K562 (cell line): ENCODE data around the gene ITGAX.

ENCODE experiments used
- CTCF ChIP-seq, 3 experiments: IDR thresholded peaks in 2 of 3; conservative IDR thresholded peaks in 1 of 3; 2 replicates each; pipeline ENCODE4 v1.5.1; 2011 to 2012; ENCODE audit warnings: low read length in 3 of 3, mild to moderate bottlenecking in 3 of 3, control low read depth in 2 of 3, improper control_type of control experiment in 1 of 3, inconsistent platforms in 1 of 3, low read depth in 1 of 3, mixed read lengths in 1 of 3, moderate library complexity in 1 of 3; ENCODE audit not compliant: insufficient read depth in 2 of 3
- HDAC6 ChIP-seq: IDR thresholded peaks from 2 replicates; pipeline ENCODE4 v1.6.1; 2012; ENCODE audit warnings: low read depth, mild to moderate bottlenecking, control low read depth, inconsistent platforms, low read length, moderate library complexity
- HDAC8 ChIP-seq: fragments of 450-650 bp; IDR thresholded peaks from 2 replicates; pipeline ENCODE4 v1.6.1; 2016; ENCODE audit warnings: mild to moderate bottlenecking, missing genetic modification characterization, moderate library complexity, missing compliant biosample characterization
- NFIX ChIP-seq: fragments of 250-450 bp; sonication (Bioruptor Pico); IDR thresholded peaks from 2 replicates; pipeline ENCODE4 v1.4.0; 2020; ENCODE audit warnings: low read depth, mild to moderate bottlenecking, moderate library complexity
- RAD21 ChIP-seq, 2 experiments: fragments of 250-450 bp in 1 of 2; fragments of 450-650 bp in 1 of 2; sonication (Bioruptor Pico) in 1 of 2; formaldehyde crosslinking in 1 of 2; IDR thresholded peaks in 1 of 2; conservative IDR thresholded peaks in 1 of 2; 2 replicates each; pipeline versions ENCODE4 v1.4.0 to v1.8.0; 2020 to 2022; ENCODE audit warnings: mild to moderate bottlenecking in 2 of 2, moderate library complexity in 1 of 2
- TFAP4 ChIP-seq: sonication (generic); formaldehyde crosslinking; IDR thresholded peaks from 2 replicates; pipeline ENCODE4 v1.8.0; 2022; ENCODE audit warnings: missing genetic modification reagents, mild to moderate bottlenecking, moderate library complexity, borderline replicate concordance
- UBTF ChIP-seq, 2 experiments: IDR thresholded peaks; 2 replicates each; pipeline ENCODE4 v1.6.1; 2012; ENCODE audit warnings: improper control_type of control experiment in 2 of 2, low read depth in 2 of 2, low read length in 2 of 2, borderline replicate concordance in 1 of 2
- ZNF274 ChIP-seq: IDR thresholded peaks from 2 replicates; pipeline ENCODE4 v1.6.1; 2011; ENCODE audit warnings: low read depth, mild to moderate bottlenecking, low read length, moderate library complexity, borderline replicate concordance

GRCh38 chr16:31355431-31356100 is 590 bp downstream of the ITGAX start:
- TF ChIP-seq NFIX (CRISPR knock-in tag), result no peak
- TF ChIP-seq HDAC6, result no peak
- TF ChIP-seq UBTF (IDR thresholded peaks at IDR 0.05; ENCODE audit: borderline replicate concordance in 1 of 2, low read depth in 2 of 2, low read length in 2 of 2), result no peak
- no peak for TF ChIP-seq ZNF274
- no peak for TF ChIP-seq HDAC8 (tag)
- no peak for TF ChIP-seq CTCF (IDR thresholded peaks at IDR 0.05 in 2 of 3, conservative IDR thresholded peaks at IDR 0.05 in 1 of 3; ENCODE audit: insufficient read depth in 2 of 3, low read depth in 1 of 3, low read length in 3 of 3)
- no peak for TF ChIP-seq RAD21 (CRISPR knock-in tag; conservative IDR thresholded peaks at IDR 0.05 in 1 of 2, IDR thresholded peaks at IDR 0.05 in 1 of 2)
- TF ChIP-seq TFAP4 (CRISPR knock-in tag), result no peak
